Measurements from ENCODE around the gene SGIP1.

- no peak for TF ChIP-seq CTCF (IDR thresholded peaks at IDR 0.05)
- TF ChIP-seq EP300 (IDR thresholded peaks at IDR 0.05): no peak
- TF ChIP-seq POLR2AphosphoS5 (IDR thresholded peaks at IDR 0.05): no peak
- no peak for TF ChIP-seq POLR2A (IDR thresholded peaks at IDR 0.05)
Observed at GRCh38 chr1:66778969-66779368, 245.0 kb downstream of the SGIP1 start.

Measured in sigmoid colon (tissue), 4 donors.